Liver (tissue), 2 donors: ENCODE measurements around the gene TPRG1L.

Source experiments
- ATF3 ChIP-seq: IDR thresholded peaks from 2 replicates; pipeline ENCODE4 v1.6.1; 2016; ENCODE audit warnings: antibody characterized with exemption
- REST ChIP-seq: IDR thresholded peaks from 2 replicates; pipeline ENCODE4 v1.6.1; 2016; ENCODE audit warnings: antibody characterized with exemption, mild to moderate bottlenecking
- donor health status: healthy.

DNA sequence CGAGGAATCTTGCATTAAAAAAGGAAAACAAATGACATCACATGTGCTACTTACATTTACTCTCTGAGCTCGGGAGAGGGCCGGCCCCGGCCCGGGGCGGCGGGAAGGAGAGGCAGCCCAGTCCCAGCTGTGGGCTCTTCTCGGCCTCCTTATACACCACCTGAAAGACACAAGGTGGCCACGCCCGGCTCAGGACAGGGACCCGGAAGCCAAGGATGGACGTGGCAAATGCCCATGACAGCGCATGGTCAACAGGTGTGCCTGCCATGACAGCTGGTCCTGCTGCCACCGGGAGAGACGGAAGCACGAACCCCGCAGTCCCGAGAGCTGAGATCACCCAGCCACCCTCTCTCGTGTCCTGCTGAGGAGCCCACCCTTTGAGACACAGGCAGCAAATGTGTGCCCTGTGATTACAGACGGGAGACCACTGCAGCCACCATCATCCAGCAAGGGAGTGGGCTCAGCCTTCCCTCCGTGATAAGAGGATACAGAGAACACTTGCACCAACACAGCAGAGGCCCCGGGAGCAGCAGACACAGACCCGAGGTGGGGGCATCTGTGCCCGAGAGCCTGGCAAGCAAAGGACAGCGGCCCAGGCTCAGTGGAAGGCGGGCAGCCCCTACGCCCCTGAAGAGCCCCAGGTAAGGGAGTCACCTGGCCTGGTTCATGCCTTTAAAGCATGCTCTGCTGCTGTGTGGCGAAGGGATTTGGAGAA lies 8.7 kb downstream of the TPRG1L start:
- no peak for TF ChIP-seq ATF3
- no peak for TF ChIP-seq REST
